OCI-LY3 (cell line): Measurements from ENCODE around the gene YAP1.
"Not testable (repeated sequence)": the region's sequence is repeated elsewhere in the genome, so short reads cannot be mapped to it uniquely, and the experiment has no call there.

Source experiments
- H2AFZ ChIP-seq: fragments of 200-600, 300-600 bp; shearing (Covaris generic); 2 replicates; pipeline ENCODE4 v1.6.0; 2014; ENCODE audit warnings: antibody characterized with exemption, low read depth, low read length
- H3K27ac ChIP-seq: fragments of 200-600, 300-600 bp; sonication (generic); 2 replicates; pipeline ENCODE4 v1.5.1; 2014; ENCODE audit warnings: mild to moderate bottlenecking, low read length, moderate library complexity, mixed read lengths
- H3K27me3 ChIP-seq: fragments of 200-600, 300-600 bp; sonication (generic); 2 replicates; pipeline ENCODE4 v1.6.1; 2014; ENCODE audit warnings: low read depth, low read length, mixed read lengths
- H3K36me3 ChIP-seq: fragments of 200-600, 300-600 bp; sonication (generic); replicated peaks from 2 replicates; pipeline ENCODE3; 2014; ENCODE audit warnings: low read depth, low read length, mixed read lengths
- H3K4me1 ChIP-seq: fragments of 300-600, 200-600 bp; sonication (generic); 2 replicates; pipeline ENCODE4 v1.6.1; 2014; ENCODE audit warnings: low read length, mixed read lengths
- H3K4me2 ChIP-seq: fragments of 200-600, 300-600 bp; sonication (generic); 2 replicates; pipeline ENCODE4 v1.6.1; 2014; ENCODE audit warnings: low read length, mixed read lengths
- H3K4me3 ChIP-seq: fragments of 300-600, 200-600 bp; sonication (generic); 2 replicates; pipeline ENCODE4 v1.5.1; 2014; ENCODE audit warnings: antibody characterized with exemption, mild to moderate bottlenecking, low read length, moderate library complexity
- H3K79me2 ChIP-seq: fragments of 300-600, 200-600 bp; shearing (Covaris generic); 2 replicates; pipeline ENCODE4 v1.6.1; 2014; ENCODE audit warnings: mild to moderate bottlenecking, low read length, mixed read lengths
- H3K9ac ChIP-seq: fragments of 300-600, 200-600 bp; shearing (Covaris generic); 2 replicates; pipeline ENCODE4 v1.6.0; 2014; ENCODE audit warnings: mild to moderate bottlenecking, low read length, moderate library complexity
- H3K9me3 ChIP-seq: fragments of 200-600, 300-600 bp; shearing (Covaris generic); 2 replicates; pipeline ENCODE4 v1.6.1; 2014; ENCODE audit warnings: low read length, mixed read lengths; ENCODE audit not compliant: insufficient read depth
- H4K20me1 ChIP-seq: fragments of 200-600, 300-600 bp; sonication (generic); 2 replicates; pipeline ENCODE4 v1.6.1; 2016; ENCODE audit warnings: low read length, mixed read lengths; ENCODE audit not compliant: insufficient read depth
- CTCF ChIP-seq: fragments of 200-600, 300-600 bp; sonication (generic); IDR thresholded peaks from 2 replicates; pipeline ENCODE4 v1.5.1; 2014; ENCODE audit warnings: antibody characterized with exemption, low read length, low read depth
- EZH2phosphoT487 ChIP-seq: fragments of 200-600 bp; shearing (Covaris generic); IDR thresholded peaks from 2 replicates; pipeline ENCODE4 v1.6.1; 2018; ENCODE audit warnings: antibody characterized with exemption, mixed run types, low read depth

Gene YAP1

GRCh38 chr11:102254047-102254446 lies 143.8 kb downstream of the YAP1 start:
- Histone ChIP-seq H3K4me2 (no peak overlapping the region), H3K36me3 (no peaks in the 10 kb centered on the region), H3K9ac (no peak overlapping the region), H2AFZ (no peak overlapping the region), H4K20me1 (no peaks in the 10 kb centered on the region), H3K79me2 (no peaks in the 10 kb centered on the region), H3K9me3 (no peaks in the 10 kb centered on the region), H3K27ac (no peak overlapping the region), H3K27me3 (no peaks in the 10 kb centered on the region), H3K4me3 (no peak overlapping the region), H3K4me1 (peaks cover 11% of the 10 kb centered on the region)
- TF ChIP-seq CTCF (peak; percentile 23; the same call in 1 of the 2 replicates), EZH2phosphoT487 (no peak)

GRCh38 chr11:102256251-102256650 lies 146.0 kb downstream of the YAP1 start:
- peaks cover 4% of the 10 kb centered on the region for H3K4me1 ChIP-seq
- no peaks in the 10 kb centered on the region for H3K27me3 ChIP-seq
- no peak overlapping the region for H2AFZ ChIP-seq
- no peak overlapping the region for H3K9ac ChIP-seq
- H3K79me2 ChIP-seq = no peaks in the 10 kb centered on the region
- no peak overlapping the region for H3K4me3 ChIP-seq
- no peak for TF ChIP-seq CTCF
- TF ChIP-seq EZH2phosphoT487 = no peak
- H3K4me2 ChIP-seq = no peak overlapping the region
- no peak overlapping the region for H3K27ac ChIP-seq
- H4K20me1 ChIP-seq = no peaks in the 10 kb centered on the region
- no peaks in the 10 kb centered on the region for H3K36me3 ChIP-seq
- H3K9me3 ChIP-seq = no peaks in the 10 kb centered on the region

GRCh38 chr11:102260241-102260640 lies 150.0 kb downstream of the YAP1 start:
- H3K4me2 ChIP-seq = no peak overlapping the region
- no peaks in the 10 kb centered on the region for H3K27me3 ChIP-seq
- H3K9ac ChIP-seq = no peak overlapping the region
- no peaks in the 10 kb centered on the region for H3K4me1 ChIP-seq
- no peaks in the 10 kb centered on the region for H3K9me3 ChIP-seq
- no peak overlapping the region for H3K27ac ChIP-seq
- H2AFZ ChIP-seq = no peak overlapping the region
- H3K4me3 ChIP-seq = no peak overlapping the region
- H4K20me1 ChIP-seq = no peaks in the 10 kb centered on the region
- TF ChIP-seq CTCF (no peak), EZH2phosphoT487 (no peak)
- no peaks in the 10 kb centered on the region for H3K36me3 ChIP-seq
- no peaks in the 10 kb centered on the region for H3K79me2 ChIP-seq

GRCh38 chr11:102263379-102264003 lies 153.2 kb downstream of the YAP1 start:
- H3K4me3 ChIP-seq = no peak overlapping the region
- no peaks in the 10 kb centered on the region for H3K4me1 ChIP-seq
- H3K4me2 ChIP-seq = no peak overlapping the region
- no peaks in the 10 kb centered on the region for H3K9me3 ChIP-seq
- no peaks in the 10 kb centered on the region for H4K20me1 ChIP-seq
- H3K27ac ChIP-seq = no peak overlapping the region
- H3K36me3 ChIP-seq = no peaks in the 10 kb centered on the region
- H3K79me2 ChIP-seq = no peaks in the 10 kb centered on the region
- TF ChIP-seq EZH2phosphoT487 (no peak), CTCF (no peak)
- H2AFZ ChIP-seq = no peak overlapping the region
- no peak overlapping the region for H3K9ac ChIP-seq
- no peaks in the 10 kb centered on the region; the same call in 1 of the 2 replicates for H3K27me3 ChIP-seq

- H3K79me2 ChIP-seq, H3K27ac ChIP-seq, H3K9ac ChIP-seq, H3K4me1 ChIP-seq, H3K4me3 ChIP-seq, H4K20me1 ChIP-seq, H2AFZ ChIP-seq, H3K4me2 ChIP-seq, H3K27me3 ChIP-seq, H3K9me3 ChIP-seq, H3K36me3 ChIP-seq: not testable (repeated sequence)
Observed at GRCh38 chr11:102264704-102265103, 154.5 kb downstream of the YAP1 start.
